Esophagus squamous epithelium (tissue), 4 donors: Measurements from ENCODE around the gene TUFM.

Experiments
- POLR2A ChIP-seq, 4 donors: fragments of 450-650 bp; IDR thresholded peaks; one replicate each; pipeline ENCODE4 v1.6.1; 2017; ENCODE audit warnings: antibody characterized with exemption in 4 of 4, mild to moderate bottlenecking in 4 of 4, moderate library complexity in 3 of 4
- TF ChIP-seq, protein P1 (sequence below), 6 experiments: fragments of 450-650 bp in 4 of 6; fragments of 200-600 bp in 2 of 6; sonication (generic) in 2 of 6; IDR thresholded peaks; one replicate each; pipeline ENCODE4 v1.5.1; 2016 to 2019; ENCODE audit warnings: antibody characterized with exemption in 6 of 6, mild to moderate bottlenecking in 4 of 6, moderate library complexity in 4 of 6

GRCh38 chr16:28875134-28876018, 29.2 kb upstream of the TUFM start:
- TF ChIP-seq, protein P1, sequence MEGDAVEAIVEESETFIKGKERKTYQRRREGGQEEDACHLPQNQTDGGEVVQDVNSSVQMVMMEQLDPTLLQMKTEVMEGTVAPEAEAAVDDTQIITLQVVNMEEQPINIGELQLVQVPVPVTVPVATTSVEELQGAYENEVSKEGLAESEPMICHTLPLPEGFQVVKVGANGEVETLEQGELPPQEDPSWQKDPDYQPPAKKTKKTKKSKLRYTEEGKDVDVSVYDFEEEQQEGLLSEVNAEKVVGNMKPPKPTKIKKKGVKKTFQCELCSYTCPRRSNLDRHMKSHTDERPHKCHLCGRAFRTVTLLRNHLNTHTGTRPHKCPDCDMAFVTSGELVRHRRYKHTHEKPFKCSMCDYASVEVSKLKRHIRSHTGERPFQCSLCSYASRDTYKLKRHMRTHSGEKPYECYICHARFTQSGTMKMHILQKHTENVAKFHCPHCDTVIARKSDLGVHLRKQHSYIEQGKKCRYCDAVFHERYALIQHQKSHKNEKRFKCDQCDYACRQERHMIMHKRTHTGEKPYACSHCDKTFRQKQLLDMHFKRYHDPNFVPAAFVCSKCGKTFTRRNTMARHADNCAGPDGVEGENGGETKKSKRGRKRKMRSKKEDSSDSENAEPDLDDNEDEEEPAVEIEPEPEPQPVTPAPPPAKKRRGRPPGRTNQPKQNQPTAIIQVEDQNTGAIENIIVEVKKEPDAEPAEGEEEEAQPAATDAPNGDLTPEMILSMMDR (IDR thresholded peaks at IDR 0.05): no peak
- no peak for TF ChIP-seq POLR2A (IDR thresholded peaks at IDR 0.05)
